Spleen (tissue), 7 donors: ENCODE data around the gene FBXW8.

Source experiments
- CTCF ChIP-seq, 11 experiments: fragments of 200-600 bp in 7 of 11; fragments of 450-650 bp in 4 of 11; sonication (generic) in 4 of 11; IDR thresholded peaks in 8 of 11; conservative IDR thresholded peaks in 3 of 11; 1 replicate in 7 of 11; 2 replicates in 4 of 11; pipeline versions ENCODE4 v1.4.0 to v1.8.0; 2016 to 2021; ENCODE audit warnings: antibody characterized with exemption in 11 of 11, inconsistent platforms in 4 of 11, mild to moderate bottlenecking in 1 of 11
- POLR2A ChIP-seq, 3 donors: fragments of 450-650 bp; IDR thresholded peaks; one replicate each; pipeline ENCODE4 v1.5.1; 2017; ENCODE audit warnings: antibody characterized with exemption in 3 of 3, mild to moderate bottlenecking in 1 of 3
- POLR2AphosphoS5 ChIP-seq, 3 donors: sonication (generic); formaldehyde crosslinking; IDR thresholded peaks; one replicate each; pipeline ENCODE4 v1.5.1; 2017; ENCODE audit warnings: antibody characterized with exemption in 3 of 3
- donor health status: DM: no; HTN: no; CAD: no; lungs with moderate emphysema.
- donor health status: DM: no; HTN: no; CAD: no.
- donor health status: DM: no; HTN: no; CAD: no.

DNA sequence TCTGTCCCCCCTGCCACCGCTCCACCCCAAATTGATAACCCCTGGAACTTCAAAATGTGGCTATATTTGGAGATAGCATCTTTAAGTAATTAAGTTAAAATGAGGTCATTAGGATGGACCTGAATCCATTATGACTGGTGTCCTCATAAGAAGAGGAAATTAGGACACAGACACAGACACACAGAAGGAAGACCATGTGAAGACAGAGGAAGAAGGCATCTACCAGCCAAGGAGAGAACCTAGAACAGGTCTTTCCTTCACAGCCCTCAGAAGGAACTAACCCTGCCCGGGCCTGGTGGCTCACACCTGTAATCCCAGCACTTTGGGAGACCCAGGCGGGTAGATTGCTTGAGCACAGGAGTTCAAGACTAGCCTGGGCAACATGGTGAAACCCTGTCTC is 25.9 kb upstream of the FBXW8 start:
- no peak for TF ChIP-seq CTCF (IDR thresholded peaks at IDR 0.05 in 8 of 11, conservative IDR thresholded peaks at IDR 0.05 in 3 of 11)
- no peak for TF ChIP-seq POLR2A (IDR thresholded peaks at IDR 0.05)
- no peak for TF ChIP-seq POLR2AphosphoS5 (IDR thresholded peaks at IDR 0.05)
